SW480 (cell line): ENCODE measurements around the gene ZNRF2.

Source experiments
- DNase-seq: peaks from one replicate; pipeline ENCODE4 v3.0.0-alpha.2; 2016; ENCODE audit warnings: low spot score

ZNRF2 gene

GRCh38 chr7:30322271-30323005 lies 38.0 kb downstream of the ZNRF2 start:
- no peak for DNase-seq

GRCh38 chr7:30323006-30323355 lies 38.6 kb downstream of the ZNRF2 start:
- DNase-seq = no peak

- no peak for DNase-seq
These were observed 43.4 kb downstream of the ZNRF2 start for GRCh38 chr7:30327813-30328212.

- DNase-seq = no peak
These were observed 44.0 kb downstream of the ZNRF2 start for GRCh38 chr7:30328381-30328780.

GRCh38 chr7:30329716-30330115 lies 45.3 kb downstream of the ZNRF2 start:
- no peak for DNase-seq

GRCh38 chr7:30330134-30331111 lies 46.0 kb downstream of the ZNRF2 start:
- peak; percentile 58 for DNase-seq

- no peak for DNase-seq
These were observed 46.9 kb downstream of the ZNRF2 start for GRCh38 chr7:30331338-30331737.

- DNase-seq = no peak
These were observed 48.2 kb downstream of the ZNRF2 start for GRCh38 chr7:30332549-30332948.

- no peak for DNase-seq
These were observed 51.5 kb downstream of the ZNRF2 start for GRCh38 chr7:30335763-30336487.

- DNase-seq = no peak
These were observed 60.1 kb downstream of the ZNRF2 start for GRCh38 chr7:30344513-30344912.

- DNase-seq = no peak
These were observed 63.1 kb downstream of the ZNRF2 start for GRCh38 chr7:30347226-30348082.

GRCh38 chr7:30348083-30348560 lies 63.7 kb downstream of the ZNRF2 start:
- peak; percentile 65 for DNase-seq

- DNase-seq = no peak
These were observed 64.8 kb downstream of the ZNRF2 start for GRCh38 chr7:30349170-30349569.

- no peak for DNase-seq
These were observed 65.4 kb downstream of the ZNRF2 start for GRCh38 chr7:30349816-30350215.

GRCh38 chr7:30351286-30351685 lies 66.9 kb downstream of the ZNRF2 start:
- DNase-seq = no peak

GRCh38 chr7:30351724-30352123 lies 67.3 kb downstream of the ZNRF2 start:
- no peak for DNase-seq

- no peak for DNase-seq
These were observed 67.8 kb downstream of the ZNRF2 start for GRCh38 chr7:30352169-30352568.

GRCh38 chr7:30353532-30353931 lies 69.1 kb downstream of the ZNRF2 start:
- DNase-seq = no peak

GRCh38 chr7:30353932-30354607 lies 69.7 kb downstream of the ZNRF2 start:
- DNase-seq = no peak

- DNase-seq = no peak
These were observed 70.4 kb downstream of the ZNRF2 start for GRCh38 chr7:30354791-30355190.

GRCh38 chr7:30359957-30360356 lies 75.6 kb downstream of the ZNRF2 start:
- no peak for DNase-seq
